HepG2 (cell line): ENCODE data around the gene ABCB6. TPM values are rescaled to one million over a fixed set of nuclear protein-coding genes. Genes with fewer than 3 reads are reported as not detected.
A peak's percentile ranks its signal among the peaks of the same experiment; 100 is the strongest.

Experiments
- CBFB ChIP-seq: sonication (generic); formaldehyde crosslinking; IDR thresholded peaks from 2 replicates; pipeline ENCODE4 v1.4.0; 2020; ENCODE audit warnings: missing genetic modification reagents
- CCDC6 ChIP-seq: sonication (generic); formaldehyde crosslinking; IDR thresholded peaks from 2 replicates; pipeline ENCODE4 v1.8.1; 2022; ENCODE audit warnings: mild to moderate bottlenecking, missing genetic modification reagents, moderate library complexity
- HNRNPUL1 ChIP-seq: fragments of 200-400 bp; formaldehyde crosslinking; IDR thresholded peaks from 2 replicates; pipeline ENCODE4 v1.6.1; 2017; ENCODE audit warnings: low read depth, mild to moderate bottlenecking, low read length, moderate library complexity
- KDM3A ChIP-seq: IDR thresholded peaks from 2 replicates; pipeline ENCODE4 v1.6.1; 2018; ENCODE audit warnings: low read depth, missing compliant biosample characterization
- RAD21 ChIP-seq: fragments of 450-650 bp; formaldehyde crosslinking; IDR thresholded peaks from 2 replicates; pipeline ENCODE4 v1.5.0; 2020; ENCODE audit warnings: mild to moderate bottlenecking
- REL ChIP-seq: sonication (generic); formaldehyde crosslinking; conservative IDR thresholded peaks from 2 replicates; pipeline ENCODE4 v1.8.0; 2022; ENCODE audit warnings: mild to moderate bottlenecking, missing genetic modification reagents, moderate library complexity
- YEATS4 ChIP-seq: sonication (generic); formaldehyde crosslinking; IDR thresholded peaks from 2 replicates; pipeline ENCODE4 v1.4.0; 2020; ENCODE audit warnings: missing genetic modification reagents, borderline replicate concordance
- ZBTB8A ChIP-seq: sonication (generic); formaldehyde crosslinking; IDR thresholded peaks from 2 replicates; pipeline ENCODE4 v1.4.0; 2020; ENCODE audit warnings: mild to moderate bottlenecking, low read depth, missing genetic modification reagents, borderline replicate concordance
- ZNF124 ChIP-seq: sonication (generic); formaldehyde crosslinking; IDR thresholded peaks from 2 replicates; pipeline ENCODE4 v1.4.0; 2020; ENCODE audit warnings: missing genetic modification reagents
- ZNF326 ChIP-seq: sonication (generic); formaldehyde crosslinking; IDR thresholded peaks from 2 replicates; pipeline ENCODE4 v1.4.0; 2020; ENCODE audit warnings: missing genetic modification reagents, borderline replicate concordance
- ZNF362 ChIP-seq: sonication (generic); formaldehyde crosslinking; IDR thresholded peaks from 2 replicates; pipeline ENCODE4 v1.4.0; 2020; ENCODE audit warnings: missing genetic modification reagents, mild to moderate bottlenecking, borderline replicate concordance
- ZNF432 ChIP-seq: sonication (generic); formaldehyde crosslinking; IDR thresholded peaks from 2 replicates; pipeline ENCODE4 v1.5.0; 2020; ENCODE audit warnings: missing genetic modification reagents, mild to moderate bottlenecking, borderline replicate concordance
- ZNF546 ChIP-seq: sonication (generic); formaldehyde crosslinking; conservative IDR thresholded peaks from 2 replicates; pipeline ENCODE4 v1.8.1; 2023; ENCODE audit warnings: mild to moderate bottlenecking, missing genetic modification reagents
- ZNF558 ChIP-seq: sonication (generic); formaldehyde crosslinking; IDR thresholded peaks from 2 replicates; pipeline ENCODE4 v1.9.0; 2022; ENCODE audit warnings: mild to moderate bottlenecking, missing genetic modification reagents, borderline replicate concordance
- ZNF572 ChIP-seq: sonication (generic); formaldehyde crosslinking; IDR thresholded peaks from 2 replicates; pipeline ENCODE4 v1.5.1; 2020; ENCODE audit warnings: mild to moderate bottlenecking, missing genetic modification reagents
- ZNF747 ChIP-seq: sonication (generic); formaldehyde crosslinking; IDR thresholded peaks from 2 replicates; pipeline ENCODE4 v1.8.1; 2023; ENCODE audit warnings: missing genetic modification reagents, mild to moderate bottlenecking, borderline replicate concordance
- ZNF781 ChIP-seq: sonication (generic); formaldehyde crosslinking; IDR thresholded peaks from 2 replicates; pipeline ENCODE4 v1.5.1; 2020; ENCODE audit warnings: borderline replicate concordance, mild to moderate bottlenecking, missing genetic modification reagents; ENCODE audit errors: not compliant biosample characterization
- polyA plus RNA-seq, 8 experiments: library from polyadenylated mRNA; depleted of rRNA in 3 of 8; stranded (reverse) in 7 of 8; unstranded in 1 of 8; fragments of >200 nt; fragmentation: Illumina TruSeq in 4 of 8; extraction: Trizol in 4 of 8; gene quantifications; 2 replicates each; pipeline versions ENCODE4 v1.2.1 to v1.2.3, GENCODE V29; 2011 to 2016; ENCODE audit warnings: low read depth in 4 of 8, missing spikeins in 1 of 8, mixed read lengths in 1 of 8; ENCODE audit not compliant: insufficient read depth in 1 of 8
- total RNA-seq, 5 experiments: library from RNA; depleted of rRNA; stranded (reverse); fragments of >200 nt; fragmentation: Illumina TruSeq; extraction: Trizol; gene quantifications; 2 replicates each; pipeline ENCODE4 v1.2.3, GENCODE V29; 2016; ENCODE audit warnings: low read depth in 1 of 5
- TF ChIP-seq, protein P1 (sequence below): sonication (generic); formaldehyde crosslinking; IDR thresholded peaks from 2 replicates; pipeline ENCODE4 v1.5.0; 2020; ENCODE audit warnings: mild to moderate bottlenecking, missing genetic modification reagents, borderline replicate concordance
- TF ChIP-seq, protein P2 (sequence below), 2 experiments: IDR thresholded peaks; 2 replicates each; pipeline ENCODE4 v1.6.1; 2011 to 2012; ENCODE audit warnings: low read length in 2 of 2, borderline replicate concordance in 1 of 2, low read depth in 1 of 2, mild to moderate bottlenecking in 1 of 2, moderate library complexity in 1 of 2
- TF ChIP-seq, protein P3 (sequence below): sonication (generic); formaldehyde crosslinking; IDR thresholded peaks from 2 replicates; pipeline ENCODE4 v1.5.0; 2020; ENCODE audit warnings: missing genetic modification reagents

Gene ABCB6
- total and polyA plus RNA-seq, 2 of the 13 experiments (the other 11 are each of a cell fraction or from before 2014, with no cell fraction given), result 91.1 to 137 TPM

- TF ChIP-seq, protein P1, sequence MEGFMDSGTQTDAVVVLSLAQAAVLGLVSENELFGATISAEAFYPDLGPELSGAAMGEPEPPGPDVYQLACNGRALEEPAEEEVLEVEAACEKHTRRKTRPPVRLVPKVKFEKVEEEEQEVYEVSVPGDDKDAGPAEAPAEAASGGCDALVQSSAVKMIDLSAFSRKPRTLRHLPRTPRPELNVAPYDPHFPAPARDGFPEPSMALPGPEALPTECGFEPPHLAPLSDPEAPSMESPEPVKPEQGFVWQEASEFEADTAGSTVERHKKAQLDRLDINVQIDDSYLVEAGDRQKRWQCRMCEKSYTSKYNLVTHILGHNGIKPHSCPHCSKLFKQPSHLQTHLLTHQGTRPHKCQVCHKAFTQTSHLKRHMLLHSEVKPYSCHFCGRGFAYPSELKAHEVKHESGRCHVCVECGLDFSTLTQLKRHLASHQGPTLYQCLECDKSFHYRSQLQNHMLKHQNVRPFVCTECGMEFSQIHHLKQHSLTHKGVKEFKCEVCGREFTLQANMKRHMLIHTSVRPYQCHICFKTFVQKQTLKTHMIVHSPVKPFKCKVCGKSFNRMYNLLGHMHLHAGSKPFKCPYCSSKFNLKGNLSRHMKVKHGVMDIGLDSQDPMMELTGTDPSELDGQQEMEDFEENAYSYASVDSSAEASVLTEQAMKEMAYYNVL (CRISPR knock-in tag), result peak; percentile 72; the same call in 1 of the 2 replicates
- peak; percentile 97 for TF ChIP-seq RAD21 (CRISPR knock-in tag)
- peak; percentile 96 for TF ChIP-seq ZNF747 (CRISPR knock-in tag)
- peak; percentile 96 for TF ChIP-seq YEATS4
- peak; percentile 50; the same call in 1 of the 2 replicates for TF ChIP-seq ZBTB8A (CRISPR knock-in tag)
- TF ChIP-seq CCDC6, result no peak; the same call in 1 of the 2 replicates
- 0 out of 2 replicates have a peak, but pooled peaks have one; percentile 52 for TF ChIP-seq ZNF572 (CRISPR knock-in tag)
- TF ChIP-seq, protein P2, sequence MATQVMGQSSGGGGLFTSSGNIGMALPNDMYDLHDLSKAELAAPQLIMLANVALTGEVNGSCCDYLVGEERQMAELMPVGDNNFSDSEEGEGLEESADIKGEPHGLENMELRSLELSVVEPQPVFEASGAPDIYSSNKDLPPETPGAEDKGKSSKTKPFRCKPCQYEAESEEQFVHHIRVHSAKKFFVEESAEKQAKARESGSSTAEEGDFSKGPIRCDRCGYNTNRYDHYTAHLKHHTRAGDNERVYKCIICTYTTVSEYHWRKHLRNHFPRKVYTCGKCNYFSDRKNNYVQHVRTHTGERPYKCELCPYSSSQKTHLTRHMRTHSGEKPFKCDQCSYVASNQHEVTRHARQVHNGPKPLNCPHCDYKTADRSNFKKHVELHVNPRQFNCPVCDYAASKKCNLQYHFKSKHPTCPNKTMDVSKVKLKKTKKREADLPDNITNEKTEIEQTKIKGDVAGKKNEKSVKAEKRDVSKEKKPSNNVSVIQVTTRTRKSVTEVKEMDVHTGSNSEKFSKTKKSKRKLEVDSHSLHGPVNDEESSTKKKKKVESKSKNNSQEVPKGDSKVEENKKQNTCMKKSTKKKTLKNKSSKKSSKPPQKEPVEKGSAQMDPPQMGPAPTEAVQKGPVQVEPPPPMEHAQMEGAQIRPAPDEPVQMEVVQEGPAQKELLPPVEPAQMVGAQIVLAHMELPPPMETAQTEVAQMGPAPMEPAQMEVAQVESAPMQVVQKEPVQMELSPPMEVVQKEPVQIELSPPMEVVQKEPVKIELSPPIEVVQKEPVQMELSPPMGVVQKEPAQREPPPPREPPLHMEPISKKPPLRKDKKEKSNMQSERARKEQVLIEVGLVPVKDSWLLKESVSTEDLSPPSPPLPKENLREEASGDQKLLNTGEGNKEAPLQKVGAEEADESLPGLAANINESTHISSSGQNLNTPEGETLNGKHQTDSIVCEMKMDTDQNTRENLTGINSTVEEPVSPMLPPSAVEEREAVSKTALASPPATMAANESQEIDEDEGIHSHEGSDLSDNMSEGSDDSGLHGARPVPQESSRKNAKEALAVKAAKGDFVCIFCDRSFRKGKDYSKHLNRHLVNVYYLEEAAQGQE (IDR thresholded peaks at IDR 0.05; ENCODE audit: borderline replicate concordance in 1 of 2, low read depth in 1 of 2, low read length in 2 of 2), result no peak; a peak in 1 of 4 replicates
- 0 out of 2 replicates have a peak, but pooled peaks have one; percentile 41 for TF ChIP-seq REL (CRISPR knock-in tag)
- peak; percentile 64 for TF ChIP-seq ZNF124 (CRISPR knock-in tag)
- peak; percentile 70; the same call in 1 of the 2 replicates for TF ChIP-seq KDM3A (CRISPR knock-in tag)
- TF ChIP-seq ZNF558, result peak; percentile 72; the same call in 1 of the 2 replicates
- TF ChIP-seq, protein P3, sequence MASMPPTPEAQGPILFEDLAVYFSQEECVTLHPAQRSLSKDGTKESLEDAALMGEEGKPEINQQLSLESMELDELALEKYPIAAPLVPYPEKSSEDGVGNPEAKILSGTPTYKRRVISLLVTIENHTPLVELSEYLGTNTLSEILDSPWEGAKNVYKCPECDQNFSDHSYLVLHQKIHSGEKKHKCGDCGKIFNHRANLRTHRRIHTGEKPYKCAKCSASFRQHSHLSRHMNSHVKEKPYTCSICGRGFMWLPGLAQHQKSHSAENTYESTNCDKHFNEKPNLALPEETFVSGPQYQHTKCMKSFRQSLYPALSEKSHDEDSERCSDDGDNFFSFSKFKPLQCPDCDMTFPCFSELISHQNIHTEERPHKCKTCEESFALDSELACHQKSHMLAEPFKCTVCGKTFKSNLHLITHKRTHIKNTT (CRISPR knock-in tag), result 0 out of 2 replicates have a peak, but pooled peaks have one; percentile 53
- peak; percentile 15; the same call in 1 of the 2 replicates for TF ChIP-seq ZNF362 (CRISPR knock-in tag)
- TF ChIP-seq HNRNPUL1, result no peak
- TF ChIP-seq ZNF781 (CRISPR knock-in tag), result peak; percentile 82
- no peak for TF ChIP-seq ZNF432 (CRISPR knock-in tag)
- no peak for TF ChIP-seq ZNF546 (CRISPR knock-in tag)
- TF ChIP-seq ZNF326 (CRISPR knock-in tag), result no peak
- peak; percentile 72 for TF ChIP-seq CBFB
Measured at GRCh38 chr2:219160186-219161017, 58.4 kb downstream of the ABCB6 start, which contains the start of gene NHEJ1 (continued).
